Neural cell (in vitro differentiated cells): ENCODE data around the gene RHEX. TPM values are rescaled to one million over a fixed set of nuclear protein-coding genes. Genes with fewer than 3 reads are reported as not detected.

Experiments used
- H2AFZ ChIP-seq: fragments of 200-600, 300-800 bp; sonication (generic), shearing (Covaris generic); 2 replicates; pipeline ENCODE4 v1.6.0; 2014; ENCODE audit warnings: low read depth, mild to moderate bottlenecking, antibody characterized with exemption, low read length, moderate library complexity
- H3F3A ChIP-seq: fragments of 200-600 bp; shearing (Covaris generic); 2 replicates; pipeline ENCODE4 v1.6.1; 2016; ENCODE audit warnings: mild to moderate bottlenecking, moderate library complexity, mixed read lengths, antibody characterized with exemption, low read length; ENCODE audit not compliant: insufficient read depth, poor library complexity, severe bottlenecking
- H3K27ac ChIP-seq: fragments of 200-600, 300-800 bp; sonication (generic), shearing (Covaris generic); 2 replicates; pipeline ENCODE4 v1.5.1; 2014; ENCODE audit warnings: mild to moderate bottlenecking, low read length, moderate library complexity
- H3K27me3 ChIP-seq: fragments of 300-800, 200-600 bp; sonication (generic), shearing (Covaris generic); 2 replicates; pipeline ENCODE4 v1.6.0; 2014; ENCODE audit warnings: mild to moderate bottlenecking, low read depth, low read length, moderate library complexity; ENCODE audit not compliant: insufficient read depth
- H3K36me3 ChIP-seq: fragments of 300-800, 200-600 bp; sonication (generic), shearing (Covaris generic); 2 replicates; pipeline ENCODE4 v1.5.1; 2014; ENCODE audit warnings: mild to moderate bottlenecking, antibody characterized with exemption, low read length, moderate library complexity; ENCODE audit not compliant: insufficient read depth
- H3K4me2 ChIP-seq: fragments of 300-800, 200-600 bp; sonication (generic), shearing (Covaris generic); 2 replicates; pipeline ENCODE4 v1.6.0; 2014; ENCODE audit warnings: mild to moderate bottlenecking, low read length
- H3K4me3 ChIP-seq: fragments of 300-800, 200-600 bp; sonication (generic), shearing (Covaris generic); 2 replicates; pipeline ENCODE4 v1.5.1; 2014; ENCODE audit warnings: mild to moderate bottlenecking, low read length, moderate library complexity
- H3K79me2 ChIP-seq: fragments of 200-600 bp; shearing (Covaris generic); replicated peaks from 2 replicates; pipeline ENCODE4 v1.6.0; 2014; ENCODE audit warnings: mild to moderate bottlenecking, low read length, moderate library complexity; ENCODE audit not compliant: insufficient read depth
- H3K9ac ChIP-seq: fragments of 300-800, 200-600 bp; sonication (generic), shearing (Covaris generic); 2 replicates; pipeline ENCODE4 v1.6.1; 2016; ENCODE audit warnings: mild to moderate bottlenecking, low read length, mixed read lengths
- H3K9me2 ChIP-seq: fragments of 200-600 bp; shearing (Covaris generic); 2 replicates; pipeline ENCODE4 v1.6.1; 2016; ENCODE audit warnings: mild to moderate bottlenecking, low read length, mixed read lengths; ENCODE audit not compliant: insufficient read depth
- H3K9me3 ChIP-seq: fragments of 200-600, 300-800 bp; sonication (generic), shearing (Covaris generic); 2 replicates; pipeline ENCODE4 v1.6.1; 2016; ENCODE audit warnings: mild to moderate bottlenecking, mixed run types, low read length, moderate library complexity, mixed read lengths
- H4K20me1 ChIP-seq: fragments of 200-600 bp; shearing (Covaris generic); 2 replicates; pipeline ENCODE4 v1.6.1; 2016; ENCODE audit warnings: mild to moderate bottlenecking, mixed run types; ENCODE audit not compliant: insufficient read depth
- EP300 ChIP-seq: fragments of 450-650 bp; conservative IDR thresholded peaks from 2 replicates; pipeline ENCODE4 v1.6.1; 2014; ENCODE audit warnings: antibody characterized with exemption, mild to moderate bottlenecking, moderate library complexity; ENCODE audit not compliant: poor library complexity, severe bottlenecking
- EZH2 ChIP-seq: fragments of 200-600, 300-800 bp; shearing (Covaris generic), sonication (generic); IDR thresholded peaks from 2 replicates; pipeline ENCODE4 v1.6.1; 2014; ENCODE audit warnings: antibody characterized with exemption, low read length, borderline replicate concordance, mild to moderate bottlenecking; ENCODE audit not compliant: insufficient read depth, poor library complexity, severe bottlenecking
- MXI1 ChIP-seq: fragments of 450-650 bp; conservative IDR thresholded peaks from 2 replicates; pipeline ENCODE4 v1.6.1; 2014; ENCODE audit warnings: antibody characterized with exemption, mild to moderate bottlenecking; ENCODE audit not compliant: poor library complexity, severe bottlenecking
- POLR2AphosphoS5 ChIP-seq: IDR thresholded peaks from 2 replicates; pipeline ENCODE4 v1.6.1; 2012
- RAD21 ChIP-seq: fragments of 450-650 bp; conservative IDR thresholded peaks from 2 replicates; pipeline ENCODE4 v1.6.1; 2014; ENCODE audit warnings: antibody characterized with exemption, mild to moderate bottlenecking, moderate library complexity
- SMC3 ChIP-seq: fragments of 450-650 bp; conservative IDR thresholded peaks from 2 replicates; pipeline ENCODE4 v1.6.1; 2014; ENCODE audit warnings: antibody characterized with exemption, mild to moderate bottlenecking, moderate library complexity; ENCODE audit not compliant: poor library complexity
- TAF1 ChIP-seq: IDR thresholded peaks from 2 replicates; pipeline ENCODE4 v1.6.1; 2012; ENCODE audit warnings: low read depth
- polyA plus RNA-seq: library from polyadenylated mRNA; depleted of rRNA; stranded (reverse); fragments of >200 nt; gene quantifications from 2 replicates; pipeline ENCODE4 v1.2.3, GENCODE V29; 2014
- TF ChIP-seq, protein P1 (sequence below): IDR thresholded peaks from 2 replicates; pipeline ENCODE4 v1.6.1; 2012; ENCODE audit warnings: borderline replicate concordance
- TF ChIP-seq, protein P2 (sequence below): fragments of 450-650 bp; IDR thresholded peaks from 2 replicates; pipeline ENCODE4 v1.5.1; 2014; ENCODE audit warnings: antibody characterized with exemption, mild to moderate bottlenecking, moderate library complexity; ENCODE audit not compliant: poor library complexity, severe bottlenecking

The RHEX gene
- polyA plus RNA-seq, 1 donor from 2014 or later, result not detected

DNA sequence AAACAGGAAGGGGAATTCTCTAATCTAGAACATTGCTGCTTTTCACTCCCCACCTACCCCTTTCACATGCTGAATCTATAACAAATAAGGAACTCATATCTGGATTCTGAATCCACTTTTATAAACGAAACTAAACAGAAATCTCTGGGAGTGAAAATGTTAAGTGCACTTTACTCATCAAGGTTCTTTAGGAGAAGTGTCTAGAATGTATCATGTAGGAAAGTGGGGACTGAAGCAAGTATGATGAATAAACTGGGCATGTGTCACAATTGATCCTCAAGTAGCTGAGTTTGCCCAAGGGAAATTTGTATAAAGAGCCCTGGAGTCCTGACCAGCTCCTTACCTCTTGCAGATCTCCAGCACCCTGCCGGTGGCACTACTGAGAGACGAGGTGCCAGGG is 44.4 kb downstream of the RHEX start:
- Histone ChIP-seq H3K9ac (no peak overlapping the region), H3K9me2 (no peaks in the 10 kb centered on the region), H4K20me1 (no peaks in the 10 kb centered on the region), H3K27me3 (no peaks in the 10 kb centered on the region), H3K79me2 (no peaks in the 10 kb centered on the region), H2AFZ (no peak overlapping the region), H3K9me3 (no peaks in the 10 kb centered on the region), H3K27ac (no peak overlapping the region), H3K4me3 (no peak overlapping the region), H3K36me3 (no peaks in the 10 kb centered on the region), H3F3A (no peaks in the 10 kb centered on the region), H3K4me2 (no peak overlapping the region)
- TF ChIP-seq TAF1 (no peak), POLR2AphosphoS5 (no peak), SMC3 (no peak), MXI1 (no peak), RAD21 (no peak), EP300 (no peak), EZH2 (no peak)
- TF ChIP-seq, protein P1, sequence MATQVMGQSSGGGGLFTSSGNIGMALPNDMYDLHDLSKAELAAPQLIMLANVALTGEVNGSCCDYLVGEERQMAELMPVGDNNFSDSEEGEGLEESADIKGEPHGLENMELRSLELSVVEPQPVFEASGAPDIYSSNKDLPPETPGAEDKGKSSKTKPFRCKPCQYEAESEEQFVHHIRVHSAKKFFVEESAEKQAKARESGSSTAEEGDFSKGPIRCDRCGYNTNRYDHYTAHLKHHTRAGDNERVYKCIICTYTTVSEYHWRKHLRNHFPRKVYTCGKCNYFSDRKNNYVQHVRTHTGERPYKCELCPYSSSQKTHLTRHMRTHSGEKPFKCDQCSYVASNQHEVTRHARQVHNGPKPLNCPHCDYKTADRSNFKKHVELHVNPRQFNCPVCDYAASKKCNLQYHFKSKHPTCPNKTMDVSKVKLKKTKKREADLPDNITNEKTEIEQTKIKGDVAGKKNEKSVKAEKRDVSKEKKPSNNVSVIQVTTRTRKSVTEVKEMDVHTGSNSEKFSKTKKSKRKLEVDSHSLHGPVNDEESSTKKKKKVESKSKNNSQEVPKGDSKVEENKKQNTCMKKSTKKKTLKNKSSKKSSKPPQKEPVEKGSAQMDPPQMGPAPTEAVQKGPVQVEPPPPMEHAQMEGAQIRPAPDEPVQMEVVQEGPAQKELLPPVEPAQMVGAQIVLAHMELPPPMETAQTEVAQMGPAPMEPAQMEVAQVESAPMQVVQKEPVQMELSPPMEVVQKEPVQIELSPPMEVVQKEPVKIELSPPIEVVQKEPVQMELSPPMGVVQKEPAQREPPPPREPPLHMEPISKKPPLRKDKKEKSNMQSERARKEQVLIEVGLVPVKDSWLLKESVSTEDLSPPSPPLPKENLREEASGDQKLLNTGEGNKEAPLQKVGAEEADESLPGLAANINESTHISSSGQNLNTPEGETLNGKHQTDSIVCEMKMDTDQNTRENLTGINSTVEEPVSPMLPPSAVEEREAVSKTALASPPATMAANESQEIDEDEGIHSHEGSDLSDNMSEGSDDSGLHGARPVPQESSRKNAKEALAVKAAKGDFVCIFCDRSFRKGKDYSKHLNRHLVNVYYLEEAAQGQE, result no peak
- TF ChIP-seq, protein P2, sequence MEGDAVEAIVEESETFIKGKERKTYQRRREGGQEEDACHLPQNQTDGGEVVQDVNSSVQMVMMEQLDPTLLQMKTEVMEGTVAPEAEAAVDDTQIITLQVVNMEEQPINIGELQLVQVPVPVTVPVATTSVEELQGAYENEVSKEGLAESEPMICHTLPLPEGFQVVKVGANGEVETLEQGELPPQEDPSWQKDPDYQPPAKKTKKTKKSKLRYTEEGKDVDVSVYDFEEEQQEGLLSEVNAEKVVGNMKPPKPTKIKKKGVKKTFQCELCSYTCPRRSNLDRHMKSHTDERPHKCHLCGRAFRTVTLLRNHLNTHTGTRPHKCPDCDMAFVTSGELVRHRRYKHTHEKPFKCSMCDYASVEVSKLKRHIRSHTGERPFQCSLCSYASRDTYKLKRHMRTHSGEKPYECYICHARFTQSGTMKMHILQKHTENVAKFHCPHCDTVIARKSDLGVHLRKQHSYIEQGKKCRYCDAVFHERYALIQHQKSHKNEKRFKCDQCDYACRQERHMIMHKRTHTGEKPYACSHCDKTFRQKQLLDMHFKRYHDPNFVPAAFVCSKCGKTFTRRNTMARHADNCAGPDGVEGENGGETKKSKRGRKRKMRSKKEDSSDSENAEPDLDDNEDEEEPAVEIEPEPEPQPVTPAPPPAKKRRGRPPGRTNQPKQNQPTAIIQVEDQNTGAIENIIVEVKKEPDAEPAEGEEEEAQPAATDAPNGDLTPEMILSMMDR, result no peak

DNA sequence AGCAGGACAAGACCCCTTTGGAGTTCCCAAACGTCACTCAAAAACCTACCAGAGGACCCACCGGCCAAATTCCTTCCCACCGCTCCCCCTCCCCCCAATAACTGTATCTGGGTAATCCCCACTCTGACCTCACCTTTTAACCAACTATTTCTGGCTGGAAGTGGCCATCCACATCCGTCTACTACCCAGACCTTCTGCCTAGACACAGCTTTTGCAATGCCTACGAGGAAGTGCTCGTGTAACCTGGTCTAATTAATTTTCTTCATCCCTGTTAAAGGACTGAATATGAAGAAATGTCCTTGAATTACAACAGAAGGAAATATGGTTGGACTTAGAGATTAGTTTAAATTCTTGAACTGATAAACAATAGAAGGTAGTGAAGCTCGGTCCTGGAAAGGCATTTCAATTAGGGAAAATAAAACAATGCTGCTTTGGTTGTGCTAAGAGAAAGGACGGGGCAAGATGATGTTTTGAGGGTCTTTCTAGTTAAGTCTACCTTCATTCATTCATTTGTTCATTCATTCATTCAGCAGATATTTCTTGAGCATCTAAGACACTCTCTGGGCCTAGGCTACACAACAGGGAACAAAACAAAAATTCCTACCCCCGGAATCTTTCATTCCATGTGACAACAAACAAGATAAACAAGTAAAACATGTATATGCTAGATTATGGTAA is 45.4 kb downstream of the RHEX start:
- no peaks in the 10 kb centered on the region for H3K79me2 ChIP-seq
- H3F3A ChIP-seq, result no peaks in the 10 kb centered on the region
- H3K9me2 ChIP-seq, result no peaks in the 10 kb centered on the region
- H3K27ac ChIP-seq, result no peak overlapping the region
- H3K4me2 ChIP-seq, result no peak overlapping the region
- no peak overlapping the region for H3K4me3 ChIP-seq
- H4K20me1 ChIP-seq, result no peaks in the 10 kb centered on the region
- H3K9me3 ChIP-seq, result no peaks in the 10 kb centered on the region
- TF ChIP-seq POLR2AphosphoS5 (no peak), EP300 (no peak), TAF1 (no peak), MXI1 (no peak), RAD21 (no peak), EZH2 (no peak), SMC3 (no peak)
- TF ChIP-seq, protein P1, result no peak
- TF ChIP-seq, protein P2, result no peak
- H2AFZ ChIP-seq, result no peak overlapping the region
- no peaks in the 10 kb centered on the region for H3K27me3 ChIP-seq
- no peaks in the 10 kb centered on the region for H3K36me3 ChIP-seq
- H3K9ac ChIP-seq, result no peak overlapping the region
